Small intestine (tissue), 7 donors: Measurements from ENCODE around the gene UBP1. TPM values are rescaled to one million over a fixed set of nuclear protein-coding genes. Genes with fewer than 3 reads are reported as not detected.
"Not testable (repeated sequence)": the region's sequence is repeated elsewhere in the genome, so short reads cannot be mapped to it uniquely, and the experiment has no call there.

Experiments
- DNase-seq, 2 donors: peaks; one replicate each; pipeline versions ENCODE4 v3.0.0 to v3.0.0-alpha.2; 2013
- FAIRE-seq: peaks from 2 replicates; lab custom pipeline; 2012; peaks lifted over from hg19 to GRCh38; lab: Jason Lieb, UNC
- H3K27ac ChIP-seq, 3 donors: one replicate each; pipeline ENCODE4 v1.5.1; 2013; ENCODE audit warnings: low read length in 2 of 3, mild to moderate bottlenecking in 2 of 3, control low read depth in 1 of 3, inconsistent platforms in 1 of 3, low read depth in 1 of 3, moderate library complexity in 1 of 3
- H3K27me3 ChIP-seq, 3 donors: one replicate each; pipeline ENCODE4 v1.6.1; 2013; ENCODE audit warnings: low read length in 3 of 3, inconsistent platforms in 1 of 3; ENCODE audit not compliant: control insufficient read depth in 3 of 3, insufficient read depth in 3 of 3
- H3K36me3 ChIP-seq, 3 donors: one replicate each; pipeline ENCODE4 v1.6.1; 2013; ENCODE audit warnings: low read length in 3 of 3, inconsistent platforms in 1 of 3, low read depth in 1 of 3, mild to moderate bottlenecking in 1 of 3, moderate library complexity in 1 of 3; ENCODE audit not compliant: control insufficient read depth in 3 of 3, insufficient read depth in 2 of 3
- H3K4me1 ChIP-seq, 3 donors: one replicate each; pipeline ENCODE4 v1.6.1; 2013; ENCODE audit warnings: low read length in 2 of 3, inconsistent platforms in 1 of 3, low read depth in 1 of 3, mild to moderate bottlenecking in 1 of 3, moderate library complexity in 1 of 3; ENCODE audit not compliant: control insufficient read depth in 3 of 3, insufficient read depth in 2 of 3
- H3K4me3 ChIP-seq, 3 donors: one replicate each; pipeline ENCODE4 v1.5.1; 2013; ENCODE audit warnings: low read length in 3 of 3, control low read depth in 1 of 3, inconsistent platforms in 1 of 3, low read depth in 1 of 3, mild to moderate bottlenecking in 1 of 3, moderate library complexity in 1 of 3
- H3K9me3 ChIP-seq, 2 donors: one replicate each; pipeline ENCODE4 v1.6.1; 2013; ENCODE audit warnings: low read depth in 1 of 2, low read length in 1 of 2; ENCODE audit not compliant: control insufficient read depth in 2 of 2, insufficient read depth in 1 of 2
- WGBS, 3 donors: extraction: QIAGEN DNeasy Blood & Tissue Kit; methylation state at CpG; one replicate each; pipeline ENCODE4 v1.1.7; 2013; 5-methylcytosine and 5-hydroxymethylcytosine counted together
- polyA plus RNA-seq, 4 donors: library from polyadenylated mRNA; stranded (reverse) in 3 of 4; unstranded in 1 of 4; fragments of 200-250 nt in 3 of 4; fragments of 120-200 nt in 1 of 4; gene quantifications; one replicate each; pipeline versions ENCODE4 v1.2.1 to v1.2.3, GENCODE V29; 2013
- donor health status: healthy with polysubstance abuse.
- donor health status: control.
- donor health status: control.
- donor health status: Bipolar disorder and iron deficiency.
- donor health status: healthy.

Gene UBP1
- polyA plus RNA-seq, 4 donors: 20.0 to 71.1 (median 35.0) TPM

DNA sequence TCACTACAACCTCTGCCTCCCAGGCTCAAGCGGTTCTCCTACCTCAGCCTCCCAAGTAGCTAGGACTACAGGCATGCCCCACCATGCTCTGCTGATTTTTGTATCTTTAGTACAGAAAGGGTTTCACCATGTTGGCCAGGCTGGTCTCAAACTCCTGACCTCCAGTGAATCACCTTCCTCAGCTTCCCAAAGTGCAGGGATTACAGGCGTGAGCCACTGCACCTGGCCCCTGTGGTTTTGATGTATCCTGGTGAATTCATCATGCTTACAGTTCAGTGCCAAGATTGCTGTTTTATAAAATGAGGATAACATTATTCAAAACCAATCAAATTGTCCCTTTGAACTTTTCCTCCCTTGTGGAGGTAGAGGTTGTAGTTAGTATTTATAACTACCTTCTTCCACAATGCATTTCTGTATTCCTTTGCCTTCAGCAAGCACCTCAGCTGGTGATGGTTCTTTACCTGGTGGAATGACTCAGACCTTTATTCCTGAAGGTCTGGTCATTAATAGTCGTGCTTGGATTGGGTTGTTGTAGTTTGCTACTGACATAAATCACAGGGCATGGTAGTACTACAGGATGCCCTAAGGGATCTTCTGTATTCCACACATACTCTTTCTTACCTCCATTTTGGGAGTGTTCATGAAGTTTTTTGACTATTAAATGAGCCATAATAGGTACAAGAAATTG is 76.9 kb downstream of the UBP1 start:
- peaks cover 0 to 4% (median 0%) of the 10 kb centered on the region in 3 donors for H3K4me1 ChIP-seq
- H3K27me3 ChIP-seq: no peaks in the 10 kb centered on the region
- H3K9me3 ChIP-seq: no peaks in the 10 kb centered on the region
- no peak for FAIRE-seq
- no peak overlapping the region for H3K27ac ChIP-seq
- no peak for DNase-seq
- H3K4me3 ChIP-seq: no peak overlapping the region
- WGBS, 3 donors: 63 to 77% (median 75%) methylated on average over 3 of the region's 3 CpGs
- peaks cover 0 to 16% (median 0%) of the 10 kb centered on the region in 3 donors for H3K36me3 ChIP-seq

DNA sequence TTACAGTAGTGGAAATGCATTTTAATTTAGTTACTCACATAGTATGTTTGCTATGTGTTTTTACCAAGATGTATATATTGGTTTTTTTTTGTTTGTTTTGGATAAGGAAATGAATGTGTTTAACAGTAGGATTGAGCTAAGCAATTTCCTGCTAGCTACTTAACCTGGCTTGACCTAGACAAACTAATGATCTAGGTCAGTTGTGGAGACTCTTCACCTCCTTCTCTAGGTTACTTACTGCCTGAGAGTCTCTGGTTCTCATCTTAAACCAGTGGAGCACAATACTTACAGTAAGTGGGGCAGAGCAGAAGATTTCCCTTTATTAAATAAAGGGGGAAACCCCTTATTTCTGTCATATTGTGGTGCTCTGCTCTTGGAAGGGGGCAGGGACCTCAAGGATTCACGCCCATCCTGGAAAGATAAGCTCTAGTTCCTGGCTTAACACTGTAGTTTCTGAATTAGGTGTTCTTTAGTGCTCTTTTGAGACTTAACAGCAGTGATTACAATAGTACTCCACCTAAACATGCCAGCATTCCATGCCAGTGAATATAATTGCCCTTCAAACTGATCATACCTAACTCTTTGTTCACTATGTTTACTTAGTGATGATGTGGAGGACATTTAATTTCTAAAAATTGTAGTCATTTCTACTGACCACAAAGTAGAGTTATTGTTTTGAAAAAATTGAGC is 79.9 kb downstream of the UBP1 start:
- DNase-seq: peak; percentile 34 to 38
- H3K27me3 ChIP-seq: no peaks in the 10 kb centered on the region
- no peak for FAIRE-seq

DNA sequence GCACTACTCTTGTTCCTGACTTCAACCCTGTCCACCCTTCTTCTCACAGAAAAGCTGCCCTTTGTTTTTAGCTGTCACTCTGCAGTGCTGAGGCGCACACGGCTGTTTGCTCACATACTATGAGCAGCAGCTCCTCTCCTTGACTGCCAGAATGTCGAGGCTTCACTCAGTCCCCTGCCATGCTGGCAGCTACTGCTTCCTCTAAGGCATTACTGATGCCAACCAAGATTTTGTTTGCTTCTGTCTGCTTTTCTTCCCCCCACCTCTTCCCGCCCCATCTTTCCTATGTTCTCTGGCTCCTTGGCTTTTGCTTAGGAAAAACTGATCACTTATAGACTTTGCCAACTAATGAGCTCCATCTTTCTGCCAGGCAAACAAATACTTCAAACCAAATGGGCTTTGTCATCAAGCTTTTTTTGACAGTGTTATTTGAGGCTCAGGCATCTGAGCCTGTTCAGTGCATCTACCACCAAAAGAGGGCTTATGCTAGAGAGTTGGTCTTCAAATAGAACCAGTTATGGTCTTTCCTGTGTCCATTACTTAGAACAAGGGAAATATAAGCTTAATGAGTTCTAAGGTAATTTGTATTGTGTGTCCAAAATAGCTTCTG is 81.9 kb downstream of the UBP1 start:
- H3K36me3 ChIP-seq: peaks cover 0 to 7% (median 0%) of the 10 kb centered on the region in 3 donors
- DNase-seq: no peak
- H3K9me3 ChIP-seq: no peaks in the 10 kb centered on the region
- peaks cover 0 to 6% (median 6%) of the 10 kb centered on the region in 3 donors for H3K4me1 ChIP-seq
- 54 to 77% (median 72%) methylated on average over 4 of the region's 4 CpGs for WGBS, 3 donors
- no peak overlapping the region for H3K4me3 ChIP-seq
- no peaks in the 10 kb centered on the region for H3K27me3 ChIP-seq
- H3K27ac ChIP-seq: no peak overlapping the region
- no peak for FAIRE-seq

More for the DNA sequence above, 79.9 kb downstream of the UBP1 start:
- Histone ChIP-seq H3K36me3 (peaks cover 0 to 8% (median 0%) of the 10 kb centered on the region in 3 donors), H3K4me1 (peaks cover 0 to 6% (median 3%) of the 10 kb centered on the region in 3 donors), H3K27ac (no peak overlapping the region), H3K4me3 (no peak overlapping the region), H3K9me3 (no peaks in the 10 kb centered on the region)
- 15 to 46% (median 25%) methylated on average over 1 of the region's 1 CpG for WGBS, 3 donors

DNA sequence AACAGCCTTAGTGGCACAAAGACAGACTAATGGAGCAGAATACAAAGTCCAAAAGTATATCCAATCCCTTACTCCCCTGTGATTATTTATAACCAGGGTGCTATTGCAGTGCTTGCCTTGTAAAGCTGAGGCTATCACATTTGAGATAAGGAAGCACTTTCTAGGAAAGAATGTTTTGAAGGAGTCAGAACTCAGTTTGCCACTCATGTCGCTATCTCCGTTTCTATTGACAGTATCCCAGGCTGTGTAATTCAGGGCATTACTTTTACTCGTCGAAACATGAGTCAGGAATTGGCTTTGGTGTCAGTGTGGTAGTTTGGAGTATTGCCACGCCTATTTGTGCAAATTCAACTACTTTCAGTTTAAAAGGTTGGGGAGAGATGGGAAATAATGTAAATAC is 84.6 kb downstream of the UBP1 start:
- peak; percentile 95 for FAIRE-seq
- H3K27ac ChIP-seq: peak overlapping the region in 2 of 3 donors; percentile 15 to 32
- DNase-seq: peak; percentile 90 to 95

DNA sequence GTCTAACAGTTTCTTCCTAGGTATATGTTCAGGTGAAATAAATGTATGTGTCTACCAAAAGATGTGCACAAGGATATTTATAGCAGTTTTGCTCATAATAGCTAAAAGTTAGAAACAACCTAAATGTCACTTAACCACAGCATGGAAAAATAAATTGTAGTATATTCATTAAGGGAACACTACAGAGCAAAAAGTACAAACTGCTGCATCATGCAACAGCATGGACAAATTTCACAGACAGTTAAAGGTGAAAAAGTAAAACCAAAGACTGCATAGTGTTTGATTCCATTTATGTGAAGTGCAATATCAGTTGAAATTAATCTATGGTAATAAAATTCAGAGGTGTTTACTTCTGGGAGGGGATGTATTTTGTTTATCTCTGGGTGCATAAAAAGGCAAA is 100.4 kb downstream of the UBP1 start:
- Histone ChIP-seq H3K4me1 (no peaks in the 10 kb centered on the region), H3K27me3 (no peaks in the 10 kb centered on the region), H3K4me3 (no peak overlapping the region), H3K27ac (no peak overlapping the region), H3K36me3 (no peaks in the 10 kb centered on the region), H3K9me3 (peaks cover 0 to 2% of the 10 kb centered on the region in 2 donors)
- FAIRE-seq (no peak), DNase-seq (no peak)

More for the DNA sequence above, 84.6 kb downstream of the UBP1 start:
- H3K4me1 ChIP-seq: peaks cover 0 to 6% (median 6%) of the 10 kb centered on the region in 3 donors
- H3K27me3 ChIP-seq: no peaks in the 10 kb centered on the region
- no peaks in the 10 kb centered on the region for H3K9me3 ChIP-seq
- peak overlapping the region in 1 of 3 donors; percentile 19 for H3K4me3 ChIP-seq
- no peaks in the 10 kb centered on the region for H3K36me3 ChIP-seq
- WGBS, 3 donors: 8 to 58% (median 17%) methylated on average over 5 of the region's 5 CpGs

DNA sequence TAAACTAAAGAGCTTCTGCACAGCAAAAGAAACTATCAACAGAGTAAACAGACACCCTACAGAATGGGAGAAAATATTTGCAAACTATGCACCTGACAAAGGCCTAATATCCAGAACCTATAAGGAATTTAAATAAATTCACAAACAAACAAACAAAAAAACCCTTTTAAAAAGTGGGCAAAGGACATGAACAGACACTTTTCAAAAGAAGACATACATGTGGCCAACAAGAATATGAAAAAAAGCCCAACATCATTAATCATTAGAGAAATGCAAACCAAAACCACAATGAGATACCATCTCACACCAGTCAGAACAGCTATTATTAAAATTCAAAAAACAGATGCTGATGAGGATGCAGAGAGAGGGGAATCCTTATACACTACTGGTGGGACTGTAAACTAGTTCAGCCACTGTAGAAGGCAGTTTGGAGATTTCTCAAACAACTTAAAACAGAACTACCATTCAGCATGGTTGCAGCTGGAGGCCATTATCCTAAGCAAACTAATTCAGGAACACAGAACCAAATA is 101.2 kb downstream of the UBP1 start:
- not testable (repeated sequence) for H3K4me3 ChIP-seq, FAIRE-seq, DNase-seq, H3K27ac ChIP-seq, H3K9me3 ChIP-seq, H3K4me1 ChIP-seq, H3K36me3 ChIP-seq, H3K27me3 ChIP-seq

Other genes with a start within 250 kb of the UBP1 start
- 1 to 10 TPM in 1 of 4 donors, under 1 TPM in 2, not detected in 1; 0.21 to 2.0 (median 0.27) TPM for gene SUSD5, start 221.6 kb downstream of the UBP1 start, polyA plus RNA-seq
- gene FBXL2, start 163.0 kb downstream of the UBP1 start, polyA plus RNA-seq: 10 to 100 TPM in 1 of 4 donors, 1 to 10 TPM in 1, not detected in 2; 2.8 to 15.1 TPM